IMR-90 (cell line): ENCODE measurements around the gene DHRS7. TPM values are rescaled to one million over a fixed set of nuclear protein-coding genes. Genes with fewer than 3 reads are reported as not detected.
A peak's percentile ranks its signal among the peaks of the same experiment; 100 is the strongest.

Source experiments
- ATAC-seq: fragments of 200-7000 bp; cut with Tn5 transposase; 2 replicates; pipeline ENCODE4 v1.9.1; 2020; ENCODE audit warnings: low read depth, mild to moderate bottlenecking, moderate library complexity
- BruUV-seq: library from RNA; stranded (reverse); fragments of 400-500 nt; replicated peaks from 2 replicates; lab custom pipeline; 2021; lab: Mats Ljungman, UMichigan
- CTCF ChIA-PET: fragments of 300-600 bp; formaldehyde crosslinking; extraction: SDS; loops from one replicate; lab custom pipeline; 2021; ENCODE audit warnings: antibody characterized with exemption; lab: Yijun Ruan, JAX
- POLR2A ChIA-PET: fragments of 300-600 bp; sonication (Branson Sonifier 250); formaldehyde crosslinking; loops from one replicate; lab custom pipeline; 2022; ENCODE audit warnings: antibody characterized with exemption; ENCODE audit not compliant: unreplicated experiment; lab: Charles Lee
- DNase-seq: peaks from one replicate; pipeline ENCODE4 v3.0.0; 2013
- H2AFZ ChIP-seq: replicated peaks from 2 replicates; pipeline ENCODE3; 2013; ENCODE audit warnings: low read length, mild to moderate bottlenecking; ENCODE audit not compliant: poor library complexity
- H2AK5ac ChIP-seq: 2 replicates; pipeline ENCODE4 v1.6.1; 2013; ENCODE audit warnings: low read depth, low read length, inconsistent platforms
- H2AK9ac ChIP-seq: replicated peaks from 2 replicates; pipeline ENCODE3; 2013; ENCODE audit warnings: mild to moderate bottlenecking, low read depth, low read length, moderate library complexity; ENCODE audit not compliant: poor library complexity
- H2BK120ac ChIP-seq: 2 replicates; pipeline ENCODE4 v1.6.1; 2013; ENCODE audit warnings: low read depth, low read length, inconsistent platforms
- H2BK15ac ChIP-seq: 3 replicates; pipeline ENCODE4 v1.6.1; 2013; ENCODE audit warnings: low read depth, low read length, inconsistent platforms
- H2BK20ac ChIP-seq: 2 replicates; pipeline ENCODE4 v1.6.1; 2013; ENCODE audit warnings: low read depth, mild to moderate bottlenecking, inconsistent platforms, low read length, moderate library complexity
- H2BK5ac ChIP-seq: 2 replicates; pipeline ENCODE4 v1.6.1; 2013; ENCODE audit warnings: mild to moderate bottlenecking, low read depth, low read length, inconsistent platforms; ENCODE audit not compliant: poor library complexity, severe bottlenecking
- H3K14ac ChIP-seq: replicated peaks from 2 replicates; pipeline ENCODE4 v1.6.1; 2013; ENCODE audit warnings: low read depth, low read length, inconsistent platforms
- H3K18ac ChIP-seq: 2 replicates; pipeline ENCODE4 v1.6.1; 2013; ENCODE audit warnings: low read depth, low read length, control low read depth
- H3K23ac ChIP-seq: 2 replicates; pipeline ENCODE4 v1.6.1; 2013; ENCODE audit warnings: low read depth, low read length, inconsistent platforms
- H3K27ac ChIP-seq: 2 replicates; pipeline ENCODE4 v1.5.1; 2013; ENCODE audit warnings: mild to moderate bottlenecking, control low read depth, low read length; ENCODE audit not compliant: insufficient read depth
- H3K27me3 ChIP-seq: 2 replicates; pipeline ENCODE4 v1.6.1; 2013; ENCODE audit warnings: low read length; ENCODE audit not compliant: control insufficient read depth, insufficient read depth
- H3K36me3 ChIP-seq: 2 replicates; pipeline ENCODE4 v1.6.1; 2013; ENCODE audit warnings: low read length, mixed read lengths; ENCODE audit not compliant: control insufficient read depth, insufficient read depth
- H3K4ac ChIP-seq: 2 replicates; pipeline ENCODE4 v1.6.1; 2013; ENCODE audit warnings: low read depth, low read length, inconsistent platforms
- H3K4me1 ChIP-seq: 2 replicates; pipeline ENCODE4 v1.6.1; 2013; ENCODE audit warnings: low read length, mixed read lengths; ENCODE audit not compliant: control insufficient read depth, insufficient read depth
- H3K4me2 ChIP-seq: 2 replicates; pipeline ENCODE4 v1.6.1; 2013; ENCODE audit warnings: low read depth, mild to moderate bottlenecking, control low read depth, low read length, moderate library complexity
- H3K4me3 ChIP-seq: 2 replicates; pipeline ENCODE4 v1.5.1; 2013; ENCODE audit warnings: low read depth, mild to moderate bottlenecking, control low read depth, low read length, moderate library complexity; ENCODE audit not compliant: insufficient read depth
- H3K56ac ChIP-seq: 2 replicates; pipeline ENCODE4 v1.6.1; 2013; ENCODE audit warnings: low read length, inconsistent platforms; ENCODE audit not compliant: insufficient read depth; ENCODE audit errors: extremely low read depth
- H3K79me1 ChIP-seq, 2 experiments: 2 replicates each; pipeline ENCODE4 v1.6.1; 2013; ENCODE audit warnings: low read length in 2 of 2, inconsistent platforms in 1 of 2, low read depth in 1 of 2
- H3K9ac ChIP-seq: 2 replicates; pipeline ENCODE4 v1.6.1; 2013; ENCODE audit warnings: low read depth, low read length, control low read depth
- H3K9me1 ChIP-seq: 2 replicates; pipeline ENCODE4 v1.6.1; 2013; ENCODE audit warnings: low read length, inconsistent platforms; ENCODE audit not compliant: insufficient read depth
- H3K9me3 ChIP-seq: 2 replicates; pipeline ENCODE4 v1.6.1; 2013; ENCODE audit warnings: low read length; ENCODE audit not compliant: control insufficient read depth, insufficient read depth
- H4K20me1 ChIP-seq: 2 replicates; pipeline ENCODE4 v1.6.1; 2013; ENCODE audit warnings: low read length, inconsistent platforms; ENCODE audit not compliant: insufficient read depth
- H4K5ac ChIP-seq: 2 replicates; pipeline ENCODE4 v1.6.1; 2013; ENCODE audit warnings: mild to moderate bottlenecking, low read depth, low read length, control low read depth
- H4K8ac ChIP-seq, 2 experiments: 2 replicates each; pipeline ENCODE4 v1.6.1; 2013; ENCODE audit warnings: low read depth in 2 of 2, low read length in 2 of 2, control low read depth in 1 of 2, inconsistent platforms in 1 of 2
- H4K91ac ChIP-seq: 2 replicates; pipeline ENCODE4 v1.6.1; 2013; ENCODE audit warnings: low read depth, low read length, inconsistent platforms; ENCODE audit not compliant: insufficient read depth
- CHD1 ChIP-seq: IDR thresholded peaks from 2 replicates; pipeline ENCODE4 v1.6.1; 2012; ENCODE audit warnings: low read depth, low read length, improper control_type of control experiment
- MAFK ChIP-seq: IDR thresholded peaks from 2 replicates; pipeline ENCODE4 v1.6.1; 2012; ENCODE audit warnings: low read depth, low read length, improper control_type of control experiment
- USF2 ChIP-seq: fragments of 150-350 bp; IDR thresholded peaks from 2 replicates; pipeline ENCODE4 v1.6.1; 2017; ENCODE audit warnings: mild to moderate bottlenecking, antibody characterized with exemption, low read length, low read depth
- WGBS, 2 experiments: methylation state at CpG; one replicate each; pipeline versions ENCODE4 v1.1.5 to v1.1.7; 2013; ENCODE audit warnings: missing lambda C conversion rate in 2 of 2; ENCODE audit not compliant: insufficient read length in 1 of 2; ENCODE audit errors: extremely low coverage in 2 of 2; 5-methylcytosine and 5-hydroxymethylcytosine counted together
- dilution Hi-C: fragments of 300-500 bp; cut with HindIII; formaldehyde crosslinking; loops from one replicate; pipeline ENCODE4 v1.14.3; 2018; ENCODE audit warnings: low sequenced_read_pairs; ENCODE audit not compliant: unreplicated experiment
- in situ Hi-C: fragments of 300-500 bp; cut with MboI; formaldehyde crosslinking; loops from 3 replicates; pipeline ENCODE4 v1.14.3; 2019; ENCODE audit warnings: low sequenced_read_pairs, inconsistent platforms, mixed read lengths
- intact Hi-C: fragments of 100-400 bp; cut with micrococcal nuclease; formaldehyde crosslinking; loops from 2 replicates; pipeline ENCODE4 v1.10.0; 2022
- polyA plus RNA-seq, 3 experiments: library from polyadenylated mRNA; depleted of rRNA; stranded (reverse); fragments of >200 nt; gene quantifications; 2 replicates each; pipeline ENCODE4 v1.2.3, GENCODE V29; 2012; ENCODE audit warnings: low replicate concordance in 1 of 3
- total RNA-seq: library from RNA; depleted of rRNA; stranded (reverse); fragments of >200 nt; gene quantifications from 2 replicates; pipeline ENCODE4 v1.2.3, GENCODE V29; 2012

Gene DHRS7
- total and polyA plus RNA-seq, 2 of the 4 experiments (the other 2 are of a cell fraction) = 30.3 to 50.2 TPM

GRCh38 chr14:60178820-60179219 is 13.6 kb upstream of the DHRS7 start:
- Histone ChIP-seq H3K9me1 (no peaks in the 10 kb centered on the region), H3K27me3 (no peaks in the 10 kb centered on the region), H4K91ac (no peak overlapping the region), H2AK5ac (no peak overlapping the region), H2BK15ac (no peak overlapping the region), H3K36me3 (no peaks in the 10 kb centered on the region), H2AK9ac (no peak overlapping the region), H2AFZ (no peak overlapping the region), H3K9ac (no peak overlapping the region), H3K4me3 (no peak overlapping the region), H2BK20ac (no peak overlapping the region), H3K4me1 (no peaks in the 10 kb centered on the region), H2BK120ac (no peak overlapping the region), H4K8ac (no peak overlapping the region), H3K56ac (no peak overlapping the region), H3K4me2 (no peak overlapping the region), H3K18ac (no peak overlapping the region), H2BK5ac (no peak overlapping the region), H3K27ac (no peak overlapping the region), H3K14ac (no peak overlapping the region), H3K9me3 (no peaks in the 10 kb centered on the region), H3K23ac (no peak overlapping the region), H3K79me1 (no peaks in the 10 kb centered on the region), H3K4ac (no peak overlapping the region), H4K5ac (no peak overlapping the region), H4K20me1 (no peaks in the 10 kb centered on the region)
- intact Hi-C loops (no loop called here), dilution Hi-C loops (no loop called here), in situ Hi-C loops (no loop called here)
- POLR2A ChIA-PET = no interaction called here
- CTCF ChIA-PET = no interaction called here
- TF ChIP-seq USF2 = no peak
- TF ChIP-seq MAFK = peak; percentile 50; the same call in 1 of the 2 replicates
- no peak for TF ChIP-seq CHD1
- ATAC-seq (no peak), DNase-seq (no peak)
- BruUV-seq = no TSS peak
- no CpG with 5 or more reads among the region's 1 CpG for WGBS, 2 experiments
